Measurements from ENCODE around the gene RNF130.

RNF130 gene

DNA sequence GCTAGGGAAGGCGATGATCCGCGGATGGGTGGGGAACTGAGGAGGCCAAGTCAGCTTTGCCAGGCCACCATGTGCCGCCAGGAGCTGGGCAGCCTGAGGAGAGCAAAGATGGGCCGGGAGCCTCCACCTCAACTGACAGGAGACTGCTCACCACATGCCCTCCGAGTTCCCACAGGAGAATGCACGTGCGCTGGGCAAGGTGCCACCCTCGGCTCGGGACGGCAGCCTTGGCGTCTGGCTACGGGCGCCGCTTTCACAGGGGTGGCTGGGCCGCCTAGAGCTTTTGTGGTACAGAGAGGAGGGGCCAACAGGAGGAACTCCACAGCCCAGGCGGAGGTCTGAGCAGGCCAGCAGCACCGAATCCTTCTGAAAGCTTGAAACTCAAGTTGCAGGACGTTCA lies 158.6 kb downstream of the RNF130 start:
- DNase-seq, result no peak

DNA sequence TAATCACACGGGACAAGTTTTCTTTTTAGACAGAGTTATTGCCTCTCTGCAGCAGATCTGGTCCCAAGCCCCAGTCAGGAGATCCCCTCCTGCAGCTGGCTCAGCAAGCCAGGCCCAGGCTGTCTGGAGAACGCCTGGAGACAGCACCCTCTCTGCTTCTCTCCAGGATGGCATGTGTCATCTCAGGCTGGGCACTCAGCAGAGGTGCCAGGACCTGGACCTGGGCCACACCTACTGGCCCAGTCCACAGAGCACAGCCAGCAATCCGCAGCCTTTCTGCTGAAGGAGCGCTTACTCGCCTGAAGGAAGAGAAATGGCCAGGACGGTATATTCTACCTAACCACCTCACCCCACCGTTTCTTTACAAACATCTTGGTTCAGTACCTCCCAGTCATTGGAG lies 159.2 kb downstream of the RNF130 start:
- DNase-seq, result no peak

DNA sequence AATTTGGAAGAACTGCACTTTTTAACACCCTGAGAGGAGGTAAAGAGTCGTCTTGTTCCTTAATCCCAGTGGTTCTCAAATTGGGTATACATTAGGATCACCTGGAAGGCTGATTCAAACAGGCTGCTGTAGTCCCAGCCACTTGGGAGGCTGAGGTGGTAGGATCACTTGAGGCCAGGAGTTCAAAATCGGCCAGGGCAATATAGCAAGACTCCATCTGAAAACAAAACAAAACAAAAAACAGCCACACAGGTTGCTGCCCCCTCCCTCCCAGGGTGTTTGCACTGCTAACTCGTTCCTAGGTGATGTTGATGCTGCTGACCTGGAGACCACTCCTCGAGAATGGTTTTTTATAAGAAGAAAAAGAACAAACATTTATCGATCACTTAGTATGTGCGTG lies 162.3 kb downstream of the RNF130 start:
- no peak for DNase-seq

DNA sequence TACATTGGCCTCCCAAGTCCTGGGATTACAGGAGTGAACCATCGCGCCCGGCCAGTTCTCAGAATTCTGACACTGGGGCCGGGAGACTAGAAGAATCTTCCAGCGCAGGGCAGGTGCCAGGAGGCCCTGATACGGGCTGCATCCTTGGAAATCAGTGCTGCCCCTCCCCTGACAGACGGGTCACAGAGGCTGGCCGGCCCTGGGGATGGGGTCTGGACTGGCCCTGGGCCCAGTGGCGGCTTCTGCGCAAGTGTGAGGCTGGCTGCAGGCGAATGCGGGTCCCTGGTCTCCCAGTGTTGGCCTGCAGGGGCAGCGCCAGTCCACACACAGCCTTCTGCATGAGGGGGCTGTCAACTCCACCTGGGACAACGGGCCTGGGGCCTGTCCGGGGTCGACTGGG lies 163.0 kb downstream of the RNF130 start:
- no peak for DNase-seq

DNA sequence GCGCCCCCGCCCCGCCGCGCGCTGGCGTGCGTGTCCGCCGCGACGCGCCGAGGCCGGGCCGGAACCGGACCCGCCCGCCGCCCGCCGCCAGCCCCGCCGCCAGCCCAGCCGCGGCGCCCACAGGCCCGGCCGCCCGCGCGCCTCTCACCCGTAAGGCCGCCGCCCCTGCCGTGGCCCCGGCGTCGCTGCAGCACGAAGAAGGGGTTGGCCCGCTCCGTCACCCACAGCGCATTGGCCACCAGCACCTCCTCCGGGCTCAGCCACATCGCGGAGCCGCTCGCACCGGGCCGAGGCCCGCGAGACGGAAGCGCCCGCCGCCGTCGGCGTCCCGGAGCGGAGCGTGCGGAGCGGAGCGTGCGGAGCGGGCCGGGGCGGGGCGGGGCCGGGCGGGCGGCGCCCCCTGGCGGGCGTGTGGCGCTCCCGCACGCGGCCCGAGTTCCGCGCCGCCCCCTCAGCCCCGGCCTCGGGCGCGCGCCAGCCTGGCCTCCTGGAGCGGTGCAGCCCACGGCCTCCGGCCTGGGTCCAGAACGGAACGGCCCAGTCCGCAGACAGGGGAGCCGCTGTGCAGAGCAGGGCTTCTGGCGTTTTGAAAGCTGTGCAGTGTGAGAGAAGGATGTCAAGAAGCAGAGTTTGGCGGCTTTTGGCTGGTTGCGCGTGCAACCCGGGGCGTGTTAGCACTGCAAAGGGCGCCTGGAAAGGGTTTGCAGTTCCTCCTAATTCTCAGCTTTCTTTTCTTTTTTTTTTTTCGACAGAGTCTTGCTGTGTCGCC lies 163.8 kb downstream of the RNF130 start, which contains the start of gene TBC1D9B:
Gene TBC1D9B (minus strand): TSS at position 342 of the 769 bp plus-strand sequence. CDS start 76 bp downstream, at position 266.
- peak; percentile 84 for DNase-seq

DNA sequence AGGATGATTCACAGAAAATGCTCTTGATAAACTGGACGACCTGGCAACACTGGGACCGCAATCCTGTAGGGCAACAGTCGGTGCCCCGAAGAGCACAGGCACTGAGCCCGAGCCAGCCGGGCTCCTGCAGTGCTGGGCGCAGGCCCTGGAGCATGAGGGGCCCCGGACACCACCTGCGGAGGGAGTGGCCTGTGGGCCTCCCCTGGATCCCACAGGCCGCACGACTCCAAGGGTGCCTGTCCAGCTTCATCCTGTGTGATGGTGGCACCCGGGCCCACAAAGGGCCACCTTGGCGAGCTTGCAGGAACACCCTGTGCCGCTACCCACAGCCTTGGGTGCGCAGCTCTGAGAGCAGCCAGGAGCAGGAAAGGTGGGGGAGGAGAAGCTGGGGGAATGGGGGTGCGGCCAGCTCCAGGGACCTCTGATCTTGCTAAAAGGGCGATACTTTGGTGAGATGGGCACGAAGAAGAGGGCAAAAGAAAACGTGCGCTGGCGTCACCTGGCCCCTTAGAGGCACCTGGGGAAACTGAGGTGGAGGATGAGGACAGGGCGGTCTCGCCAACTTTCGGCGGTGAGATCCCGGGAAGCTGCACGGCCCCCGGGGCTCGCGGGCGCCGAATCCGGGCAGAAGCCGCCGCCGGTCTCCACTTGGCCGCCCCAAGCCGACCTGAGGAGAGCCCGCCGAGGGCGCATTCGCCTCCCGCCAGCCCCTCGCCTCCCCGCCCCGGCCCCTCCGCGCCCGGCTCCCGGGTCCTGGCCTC lies 164.6 kb downstream of the RNF130 start:
- DNase-seq, result peak; percentile 40

DNA sequence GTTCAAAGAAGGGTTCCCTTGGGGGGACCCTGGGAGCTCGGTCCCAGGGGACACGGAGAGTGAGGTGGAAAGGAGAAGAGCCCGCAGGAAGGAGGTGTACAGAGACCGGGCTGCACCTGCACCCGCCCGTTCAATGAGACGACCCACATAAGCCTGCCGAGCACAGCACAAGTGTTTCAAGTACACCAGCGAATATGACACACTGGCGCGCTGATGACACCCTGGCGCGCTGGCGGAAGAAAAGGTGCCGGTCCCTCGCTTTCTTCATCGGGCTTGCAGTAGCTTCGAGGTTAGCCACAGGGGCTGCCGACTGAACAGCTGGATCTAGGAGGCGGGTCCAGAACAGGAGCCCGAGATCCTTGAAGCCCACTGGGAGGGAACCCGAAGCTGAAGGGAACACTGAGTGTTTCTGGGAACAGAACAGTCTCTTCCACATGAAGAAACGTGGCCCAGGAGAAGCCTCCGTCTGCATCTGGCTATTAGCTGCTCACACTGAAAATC lies 165.2 kb downstream of the RNF130 start:
- DNase-seq, result no peak

DNA sequence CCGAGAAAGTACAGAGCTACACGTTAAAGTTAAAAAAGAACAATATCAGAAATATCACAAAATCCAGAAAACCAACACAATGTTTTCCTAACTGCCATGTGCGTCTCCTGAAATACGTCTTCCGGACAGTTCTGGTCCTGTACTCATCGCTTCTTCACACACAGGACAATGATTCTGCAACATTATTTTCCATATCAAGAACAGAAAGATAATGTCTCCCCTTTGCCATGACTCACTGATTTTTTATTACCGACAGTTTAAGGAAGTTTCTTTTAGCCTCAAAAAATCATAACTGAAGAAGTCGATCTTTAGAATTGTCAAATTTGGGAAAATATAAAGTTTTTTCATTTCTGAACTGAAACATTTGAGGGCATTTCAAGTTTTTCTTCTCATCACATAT lies 166.4 kb downstream of the RNF130 start:
- no peak for DNase-seq

Measured in CD4-positive, alpha-beta T cell treated with Interleukin-17A for 4 hours (primary cell).